ENCODE data around the gene BACH2. TPM values are rescaled to one million over a fixed set of nuclear protein-coding genes. Genes with fewer than 3 reads are reported as not detected.

BACH2 gene
- total and polyA plus RNA-seq, 2 of the 8 experiments (the other 6 are each of a cell fraction or from before 2014, with no cell fraction given) = 1.9 to 5.9 TPM

- no peak overlapping the region for H3K27ac ChIP-seq (ENCODE audit: low read depth, low read length)
- WGBS, 2 experiments (ENCODE audit: extremely low coverage in 1 of 2, insufficient coverage in 1 of 2, insufficient read length in 1 of 2, insufficient replicate concordance in 2 of 2, low coverage in 1 of 2, low lambda C conversion rate in 2 of 2, missing lambda C conversion rate in 1 of 2) = 82% methylated on average over 7 of the region's 7 CpGs; no CpG with 5 or more reads in 1 of the 2 experiments
- ChIA-PET POLR2A (ENCODE audit: partially characterized antibody) (no interaction called here), CTCF (ENCODE audit: partially characterized antibody) (interaction anchor here (0.6 kb wide), 1 partner anchor 110 kb away, joined by 4 read pairs; no protein-coding TSS in a partner anchor)
- H4K20me1 ChIP-seq (replicated peaks in 1 of 2; ENCODE audit: control insufficient read depth in 1 of 2, insufficient read depth in 2 of 2, low read length in 2 of 2) = no peaks in the 10 kb centered on the region
- no peaks in the 10 kb centered on the region for H3K36me3 ChIP-seq (ENCODE audit: control insufficient read depth in 2 of 4, insufficient read depth in 4 of 4, low read length in 3 of 4)
- H3K23ac ChIP-seq (ENCODE audit: insufficient read length) = no peak overlapping the region
- no peak overlapping the region for H4K91ac ChIP-seq (replicated peaks; ENCODE audit: insufficient read length, low read length)
- H3K23me2 ChIP-seq (ENCODE audit: low read depth, low read length) = no peaks in the 10 kb centered on the region
- H3K79me1 ChIP-seq (ENCODE audit: low read depth, low read length) = no peaks in the 10 kb centered on the region
- no peak overlapping the region for H2AK5ac ChIP-seq (ENCODE audit: low read depth, low read length)
- H3K4me3 ChIP-seq (ENCODE audit: extremely low read depth in 1 of 4, insufficient read depth in 2 of 4, low read depth in 3 of 4, low read length in 4 of 4) = no peak overlapping the region
- H2AFZ ChIP-seq (ENCODE audit: low read length) = no peak overlapping the region
- no peak overlapping the region for H2BK5ac ChIP-seq (ENCODE audit: low read depth, low read length)
- no peak overlapping the region for H3K18ac ChIP-seq (ENCODE audit: extremely low read depth, low read length)
- FAIRE-seq = no peak
- no peak for DNase-seq (ENCODE audit: low read depth in 1 of 2, low spot score in 2 of 2)
- no peak overlapping the region for H2BK120ac ChIP-seq (replicated peaks; ENCODE audit: low read depth, low read length)
- no peak overlapping the region for H2BK20ac ChIP-seq (ENCODE audit: low read length)
- no peaks in the 10 kb centered on the region for H3K9me3 ChIP-seq (ENCODE audit: insufficient read depth in 2 of 2, low read depth in 1 of 2, low read length in 1 of 2)
- no peak overlapping the region for H3K4ac ChIP-seq (replicated peaks; ENCODE audit: insufficient read length, low read depth, low read length)
- no peak overlapping the region for H2BK15ac ChIP-seq (ENCODE audit: low read length)
- H3K4me2 ChIP-seq (ENCODE audit: insufficient read depth in 1 of 2, low read depth in 2 of 2, low read length in 2 of 2) = no peak overlapping the region
- H2BK12ac ChIP-seq (ENCODE audit: low read depth, low read length) = no peak overlapping the region
- H3K14ac ChIP-seq (ENCODE audit: insufficient read length) = no peak overlapping the region
- peaks cover 0 to 6% (median 3%) of the 10 kb centered on the region in 4 experiments; a peak in 2 of 7 replicates for H3K4me1 ChIP-seq (replicated peaks in 1 of 4; ENCODE audit: control insufficient read depth in 3 of 4, insufficient read depth in 4 of 4, low read length in 3 of 4)
- H4K8ac ChIP-seq (ENCODE audit: extremely low read depth, insufficient read depth, low read length) = no peak overlapping the region
- H3K27me3 ChIP-seq (replicated peaks in 1 of 4; ENCODE audit: control insufficient read depth in 3 of 4, extremely low read depth in 1 of 4, insufficient read depth in 3 of 4, low read length in 3 of 4) = no peaks in the 10 kb centered on the region
- no peak overlapping the region for H3K56ac ChIP-seq (replicated peaks; ENCODE audit: insufficient read length, low read depth, low read length)
- H3K9ac ChIP-seq (replicated peaks in 1 of 4; ENCODE audit: extremely low read depth in 1 of 4, low read depth in 3 of 4, low read length in 3 of 4) = no peak overlapping the region
- H4K5ac ChIP-seq (ENCODE audit: insufficient read length, low read depth, low read length) = no peak overlapping the region
- H3K79me2 ChIP-seq (ENCODE audit: control insufficient read depth in 1 of 2, insufficient read depth in 2 of 2, low read length in 2 of 2) = no peaks in the 10 kb centered on the region
Measured at GRCh38 chr6:90044182-90044832, 252.3 kb downstream of the BACH2 start.
